ENCODE data around the gene NRGN. TPM values are rescaled to one million over a fixed set of nuclear protein-coding genes. Genes with fewer than 3 reads are reported as not detected.

The NRGN gene
- total RNA-seq: 0.16 and 0.36 TPM in 2 replicates

GRCh38 chr11:124739479-124740276 is at the start of gene NRGN:
TSS of gene NRGN (plus strand) at chr11:124739942. CDS start at chr11:124740085, 143 bp downstream.

GRCh38 chr11:124751741-124752470 is 12.2 kb downstream of the NRGN start, which contains the start of gene VSIG2:
TSS of gene VSIG2 (minus strand) at chr11:124752255. CDS start at chr11:124752137, 118 bp downstream.

GRCh38 chr11:124762105-124762623 is 22.4 kb downstream of the NRGN start, which contains the start of gene ESAM:
TSS of gene ESAM (minus strand) at chr11:124762290. CDS start at chr11:124762154, 136 bp downstream.

Other genes starting within 250 kb of the NRGN start
- gene OR8B12, start 196.3 kb upstream of the NRGN start, total RNA-seq: not detected in 2 replicates
- not detected in 2 replicates for gene OR8A1, start 169.9 kb upstream of the NRGN start, total RNA-seq
- gene PANX3, start 128.5 kb upstream of the NRGN start, total RNA-seq: not detected in 2 replicates
- gene TBRG1, start 117.1 kb upstream of the NRGN start, total RNA-seq: 20.9 and 23.0 TPM in 2 replicates
- 19.5 and 23.2 TPM in 2 replicates for gene SIAE, start 66.2 kb upstream of the NRGN start, total RNA-seq
- gene SPA17, start 66.0 kb upstream of the NRGN start, total RNA-seq: 4.9 and 6.3 TPM in 2 replicates
- gene VSIG2, start 12.3 kb downstream of the NRGN start, total RNA-seq: not detected in 2 replicates
- gene ESAM, start 22.3 kb downstream of the NRGN start, total RNA-seq: 2.2 and 15.2 TPM in 2 replicates
- 5.8 and 19.1 TPM in 2 replicates for gene MSANTD2, start 60.5 kb downstream of the NRGN start, total RNA-seq
- gene ROBO3, start 125.5 kb downstream of the NRGN start, total RNA-seq: 16.0 and 36.5 TPM in 2 replicates
- 25.6 and 32.9 TPM in 2 replicates for gene ROBO4, start 157.9 kb downstream of the NRGN start, total RNA-seq
- not detected in 2 replicates for gene HEPN1, start 179.3 kb downstream of the NRGN start, total RNA-seq
- not detected in 2 replicates for gene HEPACAM, start 196.1 kb downstream of the NRGN start, total RNA-seq
- gene CCDC15, start 214.3 kb downstream of the NRGN start, total RNA-seq: 0.97 and 3.1 TPM in 2 replicates

Measured in cardiac atrium fibroblast (primary cell).